Sigmoid colon (tissue), 4 donors: ENCODE data around the gene LTC4S.
A peak's percentile ranks its signal among the peaks of the same experiment; 100 is the strongest.

Experiments used
- POLR2A ChIP-seq, 2 donors: fragments of 450-650 bp; IDR thresholded peaks; one replicate each; pipeline ENCODE4 v1.6.1; 2016; ENCODE audit warnings: antibody characterized with exemption in 2 of 2, mild to moderate bottlenecking in 2 of 2, moderate library complexity in 2 of 2
- POLR2AphosphoS5 ChIP-seq, 4 donors: sonication (generic); formaldehyde crosslinking; IDR thresholded peaks; one replicate each; pipeline ENCODE4 v1.6.1; 2017; ENCODE audit warnings: antibody characterized with exemption in 4 of 4
- TF ChIP-seq, protein P1 (sequence below), 4 experiments: fragments of 450-650 bp in 3 of 4; fragments of 200-600 bp in 1 of 4; IDR thresholded peaks; one replicate each; pipeline ENCODE4 v1.5.1; 2016 to 2019; ENCODE audit warnings: antibody characterized with exemption in 4 of 4, mild to moderate bottlenecking in 3 of 4, moderate library complexity in 2 of 4

DNA sequence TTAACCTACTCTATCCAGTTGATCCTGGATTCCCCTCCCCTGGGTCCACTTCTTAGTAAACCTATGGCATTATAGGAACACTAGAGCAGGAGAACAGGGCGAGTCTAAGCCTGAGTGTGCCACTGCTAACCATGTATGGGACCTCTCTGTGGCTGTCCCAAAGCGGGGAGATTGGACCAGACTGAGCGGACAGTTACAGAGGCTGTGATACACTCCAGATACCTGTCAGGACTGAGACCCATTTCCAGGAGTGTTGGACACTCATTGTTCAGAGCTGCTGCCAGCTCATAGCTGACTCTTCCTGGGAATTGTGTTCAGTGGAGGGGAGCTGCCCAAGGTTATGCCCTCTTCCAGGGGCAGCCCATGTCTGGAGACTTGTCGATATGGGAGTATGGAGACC, 11.9 kb upstream of the LTC4S start:
- TF ChIP-seq, protein P1, sequence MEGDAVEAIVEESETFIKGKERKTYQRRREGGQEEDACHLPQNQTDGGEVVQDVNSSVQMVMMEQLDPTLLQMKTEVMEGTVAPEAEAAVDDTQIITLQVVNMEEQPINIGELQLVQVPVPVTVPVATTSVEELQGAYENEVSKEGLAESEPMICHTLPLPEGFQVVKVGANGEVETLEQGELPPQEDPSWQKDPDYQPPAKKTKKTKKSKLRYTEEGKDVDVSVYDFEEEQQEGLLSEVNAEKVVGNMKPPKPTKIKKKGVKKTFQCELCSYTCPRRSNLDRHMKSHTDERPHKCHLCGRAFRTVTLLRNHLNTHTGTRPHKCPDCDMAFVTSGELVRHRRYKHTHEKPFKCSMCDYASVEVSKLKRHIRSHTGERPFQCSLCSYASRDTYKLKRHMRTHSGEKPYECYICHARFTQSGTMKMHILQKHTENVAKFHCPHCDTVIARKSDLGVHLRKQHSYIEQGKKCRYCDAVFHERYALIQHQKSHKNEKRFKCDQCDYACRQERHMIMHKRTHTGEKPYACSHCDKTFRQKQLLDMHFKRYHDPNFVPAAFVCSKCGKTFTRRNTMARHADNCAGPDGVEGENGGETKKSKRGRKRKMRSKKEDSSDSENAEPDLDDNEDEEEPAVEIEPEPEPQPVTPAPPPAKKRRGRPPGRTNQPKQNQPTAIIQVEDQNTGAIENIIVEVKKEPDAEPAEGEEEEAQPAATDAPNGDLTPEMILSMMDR (IDR thresholded peaks at IDR 0.05) = no peak
- peak in 2 of 4 donors; percentile 45 to 64 for TF ChIP-seq POLR2AphosphoS5 (IDR thresholded peaks at IDR 0.05)
- no peak for TF ChIP-seq POLR2A (IDR thresholded peaks at IDR 0.05)
